ENCODE measurements around the gene TUBAL3. TPM values are rescaled to one million over a fixed set of nuclear protein-coding genes. Genes with fewer than 3 reads are reported as not detected.

TUBAL3 gene
- polyA plus RNA-seq, 1 donor (not counting 4 experiments of a cell fraction or from before 2014, with no cell fraction given) = 2.6 TPM

DNA sequence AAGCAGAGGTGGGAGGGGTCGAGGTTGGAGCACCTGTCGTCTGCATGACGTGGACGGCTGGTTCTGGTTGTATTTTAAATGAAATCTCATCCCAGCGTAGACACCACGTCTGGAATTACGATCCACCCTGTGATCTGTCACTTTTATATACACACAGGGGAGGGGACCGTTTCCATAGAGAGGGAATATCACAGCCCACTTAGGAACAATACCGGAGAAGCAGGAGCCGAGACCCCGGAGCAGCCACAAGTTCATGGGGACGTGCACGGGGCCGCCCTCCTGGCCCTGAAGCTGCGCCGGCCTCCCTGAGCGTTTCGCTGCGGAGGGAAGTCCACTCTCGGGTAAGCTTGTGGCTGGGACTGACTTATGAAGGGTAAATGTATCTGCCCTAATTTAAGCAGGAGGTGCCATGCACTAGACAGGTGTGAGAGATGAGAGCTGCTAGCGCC, 39.7 kb downstream of the TUBAL3 start, which contains the start of gene UCN3:
UCN3 (plus strand) TSS at position 77 of the 449 bp plus-strand sequence. CDS start 8,755 bp downstream, outside the sequence.
- Histone ChIP-seq H2AFZ (ENCODE audit: control insufficient read depth, low read length) (no peak within 1 kb of the TSS), H3K36me3 (ENCODE audit: control insufficient read depth in 2 of 2, extremely low read depth in 1 of 2, insufficient read depth in 2 of 2, low read length in 2 of 2) (no peaks in the 10 kb centered on the region), H3K27ac (ENCODE audit: control insufficient read depth, insufficient read depth, low read length) (no peak within 1 kb of the TSS), H3K79me2 (ENCODE audit: control insufficient read depth, insufficient read depth, low read length) (no peaks in the 10 kb centered on the region), H3K4me3 (ENCODE audit: control insufficient read depth in 2 of 3, extremely low read depth in 1 of 3, insufficient read depth in 2 of 3, low read depth in 1 of 3, low read length in 3 of 3) (no peak within 1 kb of the TSS), H3K27me3 (ENCODE audit: control insufficient read depth, extremely low read depth, insufficient read depth, low read length) (peaks cover 26% of the 10 kb centered on the region), H3K9me1 (ENCODE audit: control insufficient read depth, extremely low read depth, insufficient read depth, low read length) (no peaks in the 10 kb centered on the region), H3K4me1 (ENCODE audit: control insufficient read depth, extremely low read depth, insufficient read depth, low read length) (no peaks in the 10 kb centered on the region), H3K9ac (ENCODE audit: control insufficient read depth, extremely low read depth, insufficient read depth, low read length) (no peak within 1 kb of the TSS), H3K4me2 (ENCODE audit: control insufficient read depth, extremely low read depth, insufficient read depth, low read depth, low read length) (no peak within 1 kb of the TSS), H3K9me3 (ENCODE audit: control insufficient read depth, low read depth, low read length) (no peaks in the 10 kb centered on the region), H4K20me1 (ENCODE audit: control insufficient read depth, extremely low read depth, insufficient read depth, low read length) (no peaks in the 10 kb centered on the region)
- dilution Hi-C loops (cut with MboI; ENCODE audit: extremely low pct_ligation_motif_present, low sequenced_read_pairs) = no loop called here
- TF ChIP-seq, protein P1, sequence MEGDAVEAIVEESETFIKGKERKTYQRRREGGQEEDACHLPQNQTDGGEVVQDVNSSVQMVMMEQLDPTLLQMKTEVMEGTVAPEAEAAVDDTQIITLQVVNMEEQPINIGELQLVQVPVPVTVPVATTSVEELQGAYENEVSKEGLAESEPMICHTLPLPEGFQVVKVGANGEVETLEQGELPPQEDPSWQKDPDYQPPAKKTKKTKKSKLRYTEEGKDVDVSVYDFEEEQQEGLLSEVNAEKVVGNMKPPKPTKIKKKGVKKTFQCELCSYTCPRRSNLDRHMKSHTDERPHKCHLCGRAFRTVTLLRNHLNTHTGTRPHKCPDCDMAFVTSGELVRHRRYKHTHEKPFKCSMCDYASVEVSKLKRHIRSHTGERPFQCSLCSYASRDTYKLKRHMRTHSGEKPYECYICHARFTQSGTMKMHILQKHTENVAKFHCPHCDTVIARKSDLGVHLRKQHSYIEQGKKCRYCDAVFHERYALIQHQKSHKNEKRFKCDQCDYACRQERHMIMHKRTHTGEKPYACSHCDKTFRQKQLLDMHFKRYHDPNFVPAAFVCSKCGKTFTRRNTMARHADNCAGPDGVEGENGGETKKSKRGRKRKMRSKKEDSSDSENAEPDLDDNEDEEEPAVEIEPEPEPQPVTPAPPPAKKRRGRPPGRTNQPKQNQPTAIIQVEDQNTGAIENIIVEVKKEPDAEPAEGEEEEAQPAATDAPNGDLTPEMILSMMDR (optimal IDR thresholded peaks at IDR 0.05 in 1 of 3, IDR thresholded peaks at IDR 0.05 in 1 of 3, conservative IDR thresholded peaks at IDR 0.05 in 1 of 3; ENCODE audit: extremely low read depth in 1 of 3, insufficient read depth in 2 of 3, low read length in 3 of 3) = no peak
- TF ChIP-seq EZH2 (IDR thresholded peaks at IDR 0.05; ENCODE audit: low read length) = no peak
- no peak for FAIRE-seq
- DNase-seq (ENCODE audit: low read depth, low spot score) = no peak

DNA sequence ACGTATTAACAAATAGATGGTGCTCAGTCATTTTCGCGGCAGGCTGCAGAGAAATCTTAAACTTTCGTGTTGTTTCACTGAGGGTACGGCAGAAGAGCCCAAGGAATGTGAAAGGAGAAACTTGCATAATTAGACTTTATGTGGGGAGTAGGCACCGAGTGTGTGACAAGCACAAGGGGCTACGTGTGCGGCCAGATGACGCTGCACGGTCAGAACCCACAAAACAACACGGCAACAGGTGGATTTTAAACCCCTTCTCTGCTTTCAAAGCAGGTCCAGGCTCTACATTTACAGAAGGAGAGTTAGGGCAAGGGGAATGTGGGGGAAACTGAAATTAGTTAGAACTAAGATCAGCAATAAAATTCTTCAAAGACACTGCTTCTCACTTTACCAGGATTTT, 40.3 kb downstream of the TUBAL3 start:
- Histone ChIP-seq H3K4me2 (ENCODE audit: control insufficient read depth, extremely low read depth, insufficient read depth, low read depth, low read length) (no peak overlapping the region), H3K9me3 (ENCODE audit: control insufficient read depth, low read depth, low read length) (no peaks in the 10 kb centered on the region), H3K9me1 (ENCODE audit: control insufficient read depth, extremely low read depth, insufficient read depth, low read length) (no peaks in the 10 kb centered on the region), H3K4me3 (ENCODE audit: control insufficient read depth in 2 of 3, extremely low read depth in 1 of 3, insufficient read depth in 2 of 3, low read depth in 1 of 3, low read length in 3 of 3) (no peak overlapping the region), H2AFZ (ENCODE audit: control insufficient read depth, low read length) (no peak overlapping the region), H3K27me3 (ENCODE audit: control insufficient read depth, extremely low read depth, insufficient read depth, low read length) (peaks cover 26% of the 10 kb centered on the region), H3K27ac (ENCODE audit: control insufficient read depth, insufficient read depth, low read length) (no peak overlapping the region), H3K36me3 (ENCODE audit: control insufficient read depth in 2 of 2, extremely low read depth in 1 of 2, insufficient read depth in 2 of 2, low read length in 2 of 2) (no peaks in the 10 kb centered on the region), H4K20me1 (ENCODE audit: control insufficient read depth, extremely low read depth, insufficient read depth, low read length) (no peaks in the 10 kb centered on the region), H3K9ac (ENCODE audit: control insufficient read depth, extremely low read depth, insufficient read depth, low read length) (no peak overlapping the region), H3K4me1 (ENCODE audit: control insufficient read depth, extremely low read depth, insufficient read depth, low read length) (no peaks in the 10 kb centered on the region), H3K79me2 (ENCODE audit: control insufficient read depth, insufficient read depth, low read length) (no peaks in the 10 kb centered on the region)
- TF ChIP-seq, protein P1 (optimal IDR thresholded peaks at IDR 0.05 in 1 of 3, IDR thresholded peaks at IDR 0.05 in 1 of 3, conservative IDR thresholded peaks at IDR 0.05 in 1 of 3; ENCODE audit: extremely low read depth in 1 of 3, insufficient read depth in 2 of 3, low read length in 3 of 3) = no peak
- TF ChIP-seq EZH2 (IDR thresholded peaks at IDR 0.05; ENCODE audit: low read length) = no peak
- DNase-seq (ENCODE audit: low read depth, low spot score) (no peak), FAIRE-seq (no peak)
- dilution Hi-C loops (cut with MboI; ENCODE audit: extremely low pct_ligation_motif_present, low sequenced_read_pairs) = no loop called here
